Right hindlimb (tissue), 1 donor: ENCODE data around the gene MRTO4.
"Not testable (repeated sequence)": the region's sequence is repeated elsewhere in the genome, so short reads cannot be mapped to it uniquely, and the experiment has no call there.

Source experiments
- DNase-seq: peaks from one replicate; pipeline ENCODE4 v3.0.0-alpha.2; 2018

Gene MRTO4

DNA sequence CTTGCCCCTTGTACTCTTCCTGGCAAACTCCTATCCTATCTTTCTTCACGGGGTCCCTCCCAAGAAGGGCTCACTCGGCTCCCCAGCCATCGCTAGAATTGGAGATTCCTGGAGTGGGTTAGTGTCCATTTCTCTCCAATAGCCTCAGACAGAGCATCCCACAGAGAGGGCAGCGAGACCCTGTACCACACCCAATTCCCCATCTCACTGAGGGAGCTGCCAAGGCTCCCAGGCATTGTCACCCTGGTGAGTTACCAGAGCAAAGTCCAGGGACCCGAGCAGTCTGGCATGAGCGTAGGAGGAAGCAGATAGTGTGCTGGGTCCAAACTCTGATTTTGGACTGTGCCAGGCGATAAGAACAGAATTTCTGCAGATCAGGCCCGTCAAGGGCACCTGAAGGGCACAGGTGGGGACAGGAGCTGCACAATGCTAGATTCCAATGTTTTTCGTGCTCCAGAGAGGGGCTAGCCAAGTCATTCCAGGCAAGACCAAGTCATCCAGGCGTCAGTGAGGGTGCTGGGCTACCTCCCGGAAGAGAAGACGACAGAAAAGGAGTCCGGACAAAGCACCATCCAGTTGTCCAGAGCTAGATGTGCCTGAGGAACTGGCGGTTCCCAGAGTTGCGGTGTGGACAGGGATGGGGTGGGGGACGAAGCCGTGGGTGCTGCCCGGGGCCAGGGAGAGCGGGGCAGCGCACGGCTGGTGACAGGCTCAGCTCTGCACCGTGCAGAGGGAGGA lies 21.7 kb downstream of the MRTO4 start:
- DNase-seq, result no peak

DNA sequence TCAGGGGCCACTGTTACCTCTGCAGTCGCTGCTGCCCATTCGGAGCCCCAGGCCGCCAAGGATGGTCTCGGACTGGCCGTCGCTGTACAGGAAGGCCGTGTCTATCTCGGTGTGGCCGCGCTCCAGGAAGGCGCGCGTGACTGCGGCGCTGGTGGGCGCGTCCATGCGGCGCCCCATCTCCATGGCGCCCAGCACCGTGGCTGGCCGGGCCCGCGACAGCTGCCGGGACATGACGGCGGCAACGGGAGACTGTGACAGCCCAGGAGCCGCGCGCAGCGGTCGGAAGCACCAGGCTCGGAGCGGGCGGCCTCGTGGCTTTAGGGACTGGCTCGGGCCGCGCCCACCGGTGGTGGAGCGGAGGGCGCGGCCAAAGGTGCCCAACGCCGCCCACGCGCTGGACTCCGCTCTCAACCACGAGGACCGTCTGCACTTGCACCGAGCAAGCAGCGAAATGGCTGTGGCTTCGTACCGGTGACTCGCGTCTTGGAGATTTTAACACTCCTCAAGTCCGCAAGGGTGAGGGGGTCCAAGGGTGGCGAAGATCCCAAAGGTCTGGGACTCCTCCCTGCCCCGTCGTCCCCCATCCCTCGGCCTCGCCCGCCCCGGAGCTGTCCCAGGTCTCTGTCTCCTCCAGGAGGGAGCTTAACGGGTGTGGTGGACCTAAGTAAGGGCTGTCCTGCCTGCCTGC lies 22.4 kb downstream of the MRTO4 start:
- not testable (repeated sequence) for DNase-seq

DNA sequence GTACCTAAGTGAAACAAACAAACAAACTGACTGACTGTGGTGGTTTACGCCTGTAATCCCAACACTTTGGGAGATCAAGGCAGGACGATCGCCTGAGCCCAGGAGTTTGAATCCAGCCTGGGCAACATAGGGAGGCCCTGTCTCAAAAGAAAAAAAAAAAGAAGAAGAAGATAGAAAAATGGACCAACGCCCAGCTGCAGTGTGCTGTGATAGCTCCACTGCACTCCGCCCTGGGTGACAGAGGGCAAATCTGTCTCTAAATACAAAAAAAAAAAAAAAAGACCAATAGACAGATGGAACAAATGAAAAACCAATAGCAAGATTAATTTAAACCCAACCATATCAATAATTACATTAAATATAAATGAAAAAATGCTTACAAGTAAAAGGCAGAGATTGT lies 23.0 kb downstream of the MRTO4 start:
- no peak for DNase-seq

DNA sequence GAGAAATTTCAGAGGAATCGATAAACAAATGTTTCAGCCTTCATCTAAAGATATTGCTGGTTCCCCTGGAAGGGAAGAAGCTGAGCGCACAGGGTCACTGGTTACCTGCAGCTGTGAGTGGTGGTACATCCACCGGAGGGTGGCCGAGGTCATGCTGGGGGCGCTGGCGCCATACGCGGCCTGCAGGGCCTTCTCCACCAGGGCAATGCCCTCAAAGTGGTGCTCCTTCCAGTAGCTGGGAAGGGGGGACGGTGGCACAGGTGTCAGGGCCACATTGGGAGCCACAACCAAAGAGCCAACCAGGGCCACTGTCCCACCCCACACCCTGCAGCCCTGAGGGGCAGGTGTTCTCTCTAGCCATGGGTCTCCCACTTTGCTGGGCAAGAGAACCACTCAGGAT lies 32.3 kb downstream of the MRTO4 start:
- DNase-seq, result no peak

DNA sequence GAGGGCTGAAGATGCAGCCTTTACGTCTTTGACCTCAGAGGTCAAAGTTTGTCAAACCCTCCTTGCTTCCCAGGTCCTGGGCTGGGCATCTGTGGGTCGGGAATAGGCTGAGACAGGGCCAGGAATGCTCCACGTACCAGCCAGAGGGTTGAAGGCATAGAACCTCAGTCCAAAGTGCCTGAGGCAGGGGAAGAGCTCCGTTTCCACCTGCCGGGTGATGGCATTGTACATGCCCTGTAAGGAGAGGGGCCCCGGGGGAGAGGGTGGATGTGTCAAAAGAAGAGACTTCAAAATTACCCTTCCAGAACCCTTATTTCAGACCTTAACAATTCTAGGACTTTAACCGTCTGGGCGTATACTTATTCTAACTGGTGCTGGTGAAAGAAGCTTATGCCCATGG lies 33.3 kb downstream of the MRTO4 start:
- no peak for DNase-seq

DNA sequence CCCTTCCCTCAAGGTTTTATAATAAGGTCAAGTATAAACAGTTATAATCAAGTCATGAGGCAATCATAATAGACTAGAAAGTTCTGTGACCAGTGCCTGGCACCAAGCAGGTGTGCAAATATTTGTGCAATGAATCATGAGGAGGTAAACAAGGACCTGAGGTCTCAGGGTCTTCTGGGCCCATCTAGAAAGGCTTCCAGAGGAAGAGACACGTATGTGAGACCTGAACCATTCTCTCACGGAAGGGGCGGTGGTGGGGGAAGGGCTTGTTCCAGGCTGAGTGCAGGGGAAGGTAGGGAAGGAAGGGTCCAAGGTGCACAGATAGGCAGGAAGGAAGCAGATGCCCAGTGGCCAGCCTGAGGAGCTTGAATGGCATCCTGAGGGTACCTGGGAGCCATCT lies 33.8 kb downstream of the MRTO4 start:
- DNase-seq, result not testable (repeated sequence)

DNA sequence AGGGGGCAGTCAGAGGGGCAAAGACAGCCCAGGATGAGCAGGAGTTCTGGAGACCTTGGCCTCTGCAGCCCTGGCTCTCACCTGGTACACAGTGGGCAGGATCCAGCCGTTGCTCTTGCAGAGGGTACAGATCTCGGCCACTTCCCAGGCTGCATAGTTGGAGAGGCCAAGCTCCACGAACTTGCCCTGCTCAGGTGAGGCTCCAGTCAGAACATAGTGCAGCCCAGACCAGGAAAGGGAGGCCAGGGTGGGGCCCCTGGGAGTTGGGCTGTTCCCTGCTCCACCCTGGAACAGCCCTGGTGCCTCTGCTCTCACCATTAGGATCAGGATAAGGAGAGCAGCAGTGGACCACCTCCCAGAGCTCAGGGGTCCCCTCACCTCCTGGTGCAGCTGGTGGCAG lies 34.2 kb downstream of the MRTO4 start:
- not testable (repeated sequence) for DNase-seq

DNA sequence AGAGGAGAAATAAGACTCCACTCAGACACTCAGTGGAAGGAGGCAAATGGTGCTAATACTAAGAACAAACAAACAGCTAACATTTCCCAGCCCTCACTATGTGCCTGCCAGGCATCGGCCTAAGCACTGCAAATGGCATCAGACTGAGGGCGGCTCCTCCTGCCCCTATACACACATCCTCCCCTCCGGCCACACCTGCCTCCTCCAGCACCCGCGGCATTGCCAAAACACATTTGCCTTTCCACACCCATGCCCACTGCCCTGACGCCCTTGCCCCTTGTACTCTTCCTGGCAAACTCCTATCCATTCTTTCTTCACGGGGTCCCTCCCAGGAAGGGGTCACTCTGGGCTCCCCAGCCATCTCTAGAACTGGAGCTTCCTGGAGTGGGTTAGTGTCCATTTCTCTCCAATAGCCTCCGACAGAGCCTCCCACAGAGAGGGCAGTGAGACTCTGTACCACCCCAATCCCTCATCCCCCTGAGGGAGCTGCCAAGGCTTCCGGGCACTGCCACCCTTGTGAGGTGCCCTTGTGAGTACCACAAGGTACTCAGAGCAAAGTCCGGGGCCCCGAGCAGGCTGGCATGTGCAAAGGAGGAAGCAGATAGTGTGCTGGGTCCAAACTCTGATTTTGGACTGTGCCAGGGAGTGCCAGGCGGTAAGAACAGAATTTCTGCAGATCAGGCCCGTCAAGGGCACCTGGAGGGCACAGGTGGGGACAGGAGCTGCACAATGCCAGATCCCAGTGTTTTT lies 36.0 kb downstream of the MRTO4 start:
- no peak for DNase-seq

DNA sequence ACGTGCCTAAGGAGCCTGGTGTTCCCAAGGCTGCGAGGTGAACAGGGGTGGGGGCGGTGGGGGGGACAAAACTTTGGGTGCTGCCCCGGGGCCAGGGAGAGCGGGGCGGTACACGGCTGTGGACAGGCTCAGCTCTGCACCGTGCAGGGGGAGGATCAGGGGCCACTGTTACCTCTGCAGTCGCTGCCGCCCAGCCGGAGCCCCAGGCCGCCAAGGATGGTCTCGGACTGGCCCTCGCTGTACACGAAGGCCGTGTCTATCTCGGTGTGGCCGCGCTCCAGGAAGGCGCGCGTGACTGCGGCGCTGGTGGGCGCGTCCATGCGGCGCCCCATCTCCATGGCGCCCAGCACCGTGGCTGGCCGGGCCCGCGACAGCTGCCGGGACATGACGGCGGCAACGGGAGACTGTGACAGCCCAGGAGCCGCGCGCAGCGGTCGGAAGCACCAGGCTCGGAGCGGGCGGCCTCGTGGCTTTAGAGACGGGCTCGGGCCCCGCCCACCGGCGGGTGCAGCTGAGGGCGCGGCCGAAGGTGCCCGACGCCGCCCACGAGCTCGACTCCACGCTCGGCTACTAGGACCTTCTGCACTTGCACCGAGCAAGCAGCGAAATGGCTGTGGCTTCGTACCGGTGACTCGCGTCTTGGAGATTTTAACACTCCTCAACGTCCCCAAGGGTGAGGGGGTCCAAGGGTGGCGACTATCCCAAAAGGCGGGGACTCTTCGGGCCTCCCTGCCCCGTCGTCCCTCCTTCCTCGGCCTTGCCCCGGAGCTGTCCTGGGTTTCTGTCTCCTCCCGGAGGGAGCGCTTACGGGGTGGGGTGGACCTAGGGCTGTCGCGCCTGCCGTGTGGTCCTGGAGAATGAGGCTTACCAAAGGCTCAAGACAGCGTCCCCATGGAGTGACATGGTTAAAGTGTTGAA lies 37.0 kb downstream of the MRTO4 start, which contains the start of gene AKR7A3:
AKR7A3 (minus strand) TSS at position 447 of the 918 bp plus-strand sequence; CDS start at position 386, 61 bp downstream.
- peak; percentile 39 for DNase-seq

DNA sequence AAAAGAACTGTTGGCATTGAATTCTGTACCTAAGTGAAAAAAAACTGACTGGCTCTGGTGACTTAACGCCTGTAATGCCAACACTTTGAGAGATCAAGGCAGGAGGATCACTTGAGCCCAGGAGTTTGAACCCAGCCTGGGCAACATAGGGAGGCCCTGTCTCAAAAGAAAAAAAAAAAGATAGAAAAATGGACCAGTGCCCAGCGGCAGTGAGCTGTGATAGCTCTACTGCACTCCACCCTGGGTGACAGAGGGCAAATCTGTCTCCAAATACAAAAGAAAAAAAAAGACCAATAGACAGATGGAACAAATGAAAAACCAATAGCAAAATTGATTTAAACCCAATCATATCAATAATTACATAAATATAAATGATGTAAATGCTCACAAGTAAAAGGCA lies 37.6 kb downstream of the MRTO4 start:
- no peak for DNase-seq

DNA sequence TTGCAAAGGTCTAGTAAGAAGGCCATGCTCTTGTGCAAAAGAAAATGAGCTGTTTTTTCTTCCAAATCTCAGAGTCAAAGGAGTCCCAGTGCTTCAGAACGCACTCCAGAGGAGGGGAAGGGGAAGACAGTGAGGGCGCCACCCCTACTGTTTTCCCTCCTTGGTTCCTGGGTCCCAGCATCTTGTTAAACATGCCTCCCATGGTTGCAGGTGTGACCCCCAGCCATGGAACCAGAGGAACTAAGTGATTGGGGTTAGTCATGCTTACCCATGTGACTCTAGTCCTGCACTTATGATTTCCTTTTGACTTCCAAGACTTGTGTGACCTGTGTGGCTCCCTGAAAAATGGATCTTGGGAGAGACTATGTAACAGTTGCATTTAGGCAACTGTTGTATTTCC lies 43.0 kb downstream of the MRTO4 start:
- no peak for DNase-seq

DNA sequence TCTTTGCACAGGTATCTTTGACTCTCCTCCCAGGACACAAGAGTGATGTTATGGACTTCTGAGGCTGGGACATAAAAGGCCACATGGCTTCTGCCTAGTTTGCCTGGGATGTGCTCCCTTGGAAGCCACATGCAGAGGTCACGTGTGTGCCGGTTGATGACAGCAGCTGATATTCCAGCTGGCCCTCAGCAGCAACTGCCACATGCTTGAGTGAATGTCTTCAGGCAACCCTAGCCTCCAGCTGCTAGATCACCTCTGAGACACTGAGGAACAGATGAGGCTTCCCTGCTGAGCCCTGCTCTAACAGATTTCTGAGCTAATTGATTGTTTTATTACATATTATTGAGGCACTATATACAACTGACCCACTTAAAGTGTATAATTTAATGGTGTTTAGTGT lies 48.6 kb downstream of the MRTO4 start:
- DNase-seq, result no peak

DNA sequence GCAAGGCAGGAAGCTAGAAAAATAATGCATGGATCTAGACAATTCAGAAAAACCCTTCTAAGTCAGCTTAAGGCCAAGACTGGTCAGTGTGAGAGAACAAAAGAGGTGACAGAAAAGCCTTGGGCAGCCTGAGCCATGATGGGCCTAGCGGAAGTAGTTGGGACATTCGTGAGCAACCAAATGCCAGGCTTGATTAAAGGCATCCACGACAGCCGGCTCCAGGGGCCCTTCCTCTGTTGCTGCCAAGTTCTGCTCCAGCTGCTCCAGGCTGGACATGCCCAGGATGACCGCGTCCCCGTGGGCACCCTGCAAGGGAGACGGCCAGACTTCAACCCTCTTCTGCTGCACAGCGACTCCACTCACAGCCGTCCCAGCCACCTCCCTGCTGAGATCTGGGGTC lies 52.5 kb downstream of the MRTO4 start:
- DNase-seq, result not testable (repeated sequence)

DNA sequence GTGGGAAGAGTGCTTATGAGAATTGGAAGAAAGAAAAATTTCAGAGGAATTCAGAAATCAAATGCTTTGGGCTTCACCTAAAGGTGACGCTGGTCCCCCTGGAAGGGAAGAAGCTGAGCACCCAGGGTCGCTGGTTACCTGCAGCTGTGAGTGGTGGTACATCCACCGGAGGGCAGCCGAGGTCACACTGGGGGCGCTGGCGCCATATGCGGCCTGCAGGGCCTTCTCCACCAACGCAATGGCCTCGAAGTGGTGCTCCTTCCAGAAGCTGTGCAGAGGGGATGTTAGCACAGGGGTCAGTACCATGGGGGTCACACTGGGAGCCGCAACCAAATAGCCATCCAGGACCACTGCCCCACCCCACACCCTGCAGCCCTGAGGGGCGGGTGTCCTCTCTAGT lies 54.3 kb downstream of the MRTO4 start:
- no peak for DNase-seq

DNA sequence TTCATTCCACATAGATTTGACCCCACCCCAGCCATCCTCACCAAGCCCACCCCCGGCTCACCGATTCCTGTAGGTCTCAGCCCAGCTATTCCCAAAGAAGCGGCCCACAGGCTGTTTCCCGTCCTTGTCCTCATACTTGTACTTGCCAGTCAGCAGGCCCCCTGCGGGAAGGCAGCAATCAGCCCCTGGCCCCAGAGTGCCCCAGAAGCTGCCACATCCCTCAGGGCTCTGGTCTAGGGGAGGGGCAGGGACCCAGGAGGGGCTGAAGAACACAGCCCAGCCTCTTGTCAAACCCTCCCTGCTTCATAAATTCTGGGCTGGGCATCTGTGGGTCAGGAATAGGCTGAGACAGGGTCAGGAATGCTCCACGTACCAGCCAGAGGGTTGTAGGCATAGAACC lies 55.3 kb downstream of the MRTO4 start:
- DNase-seq, result no peak

DNA sequence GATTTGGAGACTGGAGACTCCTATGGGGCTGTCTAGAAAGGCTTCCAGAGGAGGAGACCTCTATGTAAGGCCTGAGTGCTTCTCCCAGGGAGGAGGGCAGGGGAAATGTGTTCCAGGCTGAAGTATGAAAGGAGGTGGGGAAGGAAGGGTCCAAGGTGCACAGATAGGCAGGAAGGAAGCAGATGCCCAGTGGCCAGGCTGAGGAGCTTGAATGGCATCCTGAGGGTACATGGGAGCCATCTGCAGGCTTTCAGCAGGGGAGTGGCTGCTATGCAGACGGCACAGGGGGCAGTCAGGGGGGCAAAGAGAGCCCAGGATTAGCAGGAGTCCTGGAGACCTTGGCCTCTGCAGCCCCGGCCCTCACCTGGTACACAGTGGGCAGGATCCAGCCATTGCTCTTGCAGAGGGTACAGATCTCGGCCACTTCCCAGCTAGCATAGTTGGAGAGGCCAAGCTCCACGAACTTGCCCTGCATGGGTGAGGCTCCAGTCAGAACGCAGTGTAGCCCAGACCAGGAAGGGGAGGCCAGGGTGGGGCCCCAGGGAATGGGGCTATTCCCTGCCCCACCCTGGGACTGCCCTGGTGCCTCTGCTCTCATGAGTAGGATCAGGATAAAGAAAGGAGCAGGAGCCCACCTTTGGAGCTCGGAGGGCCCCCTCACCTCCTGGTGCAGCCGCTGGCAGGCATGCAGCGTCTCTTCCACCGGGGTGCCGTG lies 56.3 kb downstream of the MRTO4 start:
- no peak for DNase-seq

DNA sequence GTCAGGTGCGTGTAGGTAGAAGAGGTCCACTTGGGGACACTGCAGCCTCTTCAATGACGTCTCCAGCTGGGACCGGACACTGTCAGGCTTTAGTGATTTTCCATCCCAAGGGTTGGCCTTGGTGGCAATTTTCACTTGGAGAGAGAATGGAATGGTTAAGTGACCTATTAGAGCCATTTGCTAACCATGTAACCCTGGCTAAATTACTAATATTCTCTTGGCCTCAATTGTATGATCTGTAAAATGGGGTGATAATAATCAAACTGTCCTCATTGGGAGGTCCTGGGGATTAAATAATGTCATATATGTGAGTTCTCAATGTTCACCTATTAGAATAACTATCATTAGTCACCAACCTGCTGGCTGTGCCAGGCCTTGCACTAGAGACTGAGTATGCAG lies 56.9 kb downstream of the MRTO4 start:
- no peak for DNase-seq

DNA sequence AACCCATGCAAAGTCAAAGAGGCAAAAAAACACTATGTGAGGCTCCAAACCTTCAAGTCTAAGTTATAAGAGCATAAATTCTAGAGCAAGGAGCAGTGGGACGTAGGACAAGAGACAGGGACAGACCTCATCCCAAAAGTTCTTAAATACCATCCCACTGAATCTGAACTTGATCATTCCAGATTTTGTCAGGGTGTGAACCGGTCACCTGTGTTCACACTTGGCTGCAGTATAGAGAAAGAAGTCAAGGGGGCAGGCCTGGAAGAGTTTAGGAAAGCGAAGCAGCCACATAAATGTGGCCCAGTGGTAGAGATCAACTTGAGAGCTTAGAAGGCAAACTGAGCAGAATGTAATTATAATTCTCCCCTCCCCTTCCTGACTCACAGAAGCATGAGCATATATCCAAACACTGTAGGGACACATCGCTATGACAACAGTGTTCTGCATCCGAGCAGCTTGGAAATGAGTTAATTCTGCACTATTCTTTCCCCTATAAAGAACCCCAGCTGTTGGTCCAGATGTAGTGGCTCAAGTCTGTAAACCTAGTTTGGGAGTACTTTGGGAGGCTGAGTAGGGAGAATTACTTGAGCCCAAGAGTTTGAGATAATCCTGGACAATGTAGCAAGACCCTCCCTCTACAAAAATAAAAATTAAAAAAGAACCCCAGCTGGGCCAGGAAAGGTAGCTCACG lies 57.7 kb downstream of the MRTO4 start:
- DNase-seq, result no peak
